ENCODE measurements around the gene GLIS2. TPM values are rescaled to one million over a fixed set of nuclear protein-coding genes. Genes with fewer than 3 reads are reported as not detected.

Gene GLIS2
- total RNA-seq, 1 donor from 2014 or later, result 62.8 TPM

GRCh38 chr16:4306470-4307214 is 9.2 kb upstream of the GLIS2 start:
- H3K4me3 Mint-ChIP-seq (ENCODE audit: unreplicated experiment), result peak overlapping the region; percentile 74
- H3K9me3 Mint-ChIP-seq (ENCODE audit: low read depth), result no peaks in the 10 kb centered on the region
- no peak for DNase-seq (ENCODE audit: low spot score)

GRCh38 chr16:4307215-4308037 is 8.4 kb upstream of the GLIS2 start:
- Mint-ChIP-seq H3K4me1 (ENCODE audit: low read depth) (peaks cover 30% of the 10 kb centered on the region), H3K36me3 (ENCODE audit: low read depth) (no peaks in the 10 kb centered on the region), H3K9me3 (ENCODE audit: low read depth) (no peaks in the 10 kb centered on the region), H3K27ac (ENCODE audit: unreplicated experiment) (peak overlapping the region; percentile 88), H3K27me3 (ENCODE audit: low read depth) (no peaks in the 10 kb centered on the region), H3K4me3 (ENCODE audit: unreplicated experiment) (peak overlapping the region; percentile 74)
- peak; percentile 93 for DNase-seq (ENCODE audit: low spot score)
- peak; percentile 18 for TF ChIP-seq CTCF (IDR thresholded peaks at IDR 0.05)

More at GRCh38 chr16:4306470-4307214, 9.2 kb upstream of the GLIS2 start:
- no peak for TF ChIP-seq CTCF (IDR thresholded peaks at IDR 0.05)
- H3K27ac Mint-ChIP-seq (ENCODE audit: unreplicated experiment), result peak overlapping the region; percentile 88
- no peaks in the 10 kb centered on the region for H3K36me3 Mint-ChIP-seq (ENCODE audit: low read depth)
- H3K27me3 Mint-ChIP-seq (ENCODE audit: low read depth), result no peaks in the 10 kb centered on the region
- H3K4me1 Mint-ChIP-seq (ENCODE audit: low read depth), result peaks cover 30% of the 10 kb centered on the region

- no peaks in the 10 kb centered on the region for H3K9me3 Mint-ChIP-seq (ENCODE audit: low read depth)
- H3K27me3 Mint-ChIP-seq (ENCODE audit: low read depth), result no peaks in the 10 kb centered on the region
- H3K27ac Mint-ChIP-seq (ENCODE audit: unreplicated experiment), result peak overlapping the region; percentile 77
- no peak overlapping the region for H3K4me3 Mint-ChIP-seq (ENCODE audit: unreplicated experiment)
- H3K4me1 Mint-ChIP-seq (ENCODE audit: low read depth), result peaks cover 27% of the 10 kb centered on the region
- DNase-seq (ENCODE audit: low spot score), result no peak
- H3K36me3 Mint-ChIP-seq (ENCODE audit: low read depth), result no peaks in the 10 kb centered on the region
- TF ChIP-seq CTCF (IDR thresholded peaks at IDR 0.05), result no peak
Observed at GRCh38 chr16:4309102-4309832, 6.6 kb upstream of the GLIS2 start.

- no peaks in the 10 kb centered on the region for H3K9me3 Mint-ChIP-seq (ENCODE audit: low read depth)
- peak; percentile 95 for DNase-seq (ENCODE audit: low spot score)
- no peaks in the 10 kb centered on the region for H3K27me3 Mint-ChIP-seq (ENCODE audit: low read depth)
- peak overlapping the region; percentile 77 for H3K27ac Mint-ChIP-seq (ENCODE audit: unreplicated experiment)
- peaks cover 29% of the 10 kb centered on the region for H3K4me1 Mint-ChIP-seq (ENCODE audit: low read depth)
- peak; percentile 86 for TF ChIP-seq CTCF (IDR thresholded peaks at IDR 0.05)
- H3K4me3 Mint-ChIP-seq (ENCODE audit: unreplicated experiment), result no peak overlapping the region
- no peaks in the 10 kb centered on the region for H3K36me3 Mint-ChIP-seq (ENCODE audit: low read depth)
Observed at GRCh38 chr16:4309833-4310266, 6.0 kb upstream of the GLIS2 start.
